ENCODE data around the gene MASTL. TPM values are rescaled to one million over a fixed set of nuclear protein-coding genes. Genes with fewer than 3 reads are reported as not detected.

The MASTL gene
- total RNA-seq, 2 donors from 2014 or later = 8.5 to 14.3 TPM

DNA sequence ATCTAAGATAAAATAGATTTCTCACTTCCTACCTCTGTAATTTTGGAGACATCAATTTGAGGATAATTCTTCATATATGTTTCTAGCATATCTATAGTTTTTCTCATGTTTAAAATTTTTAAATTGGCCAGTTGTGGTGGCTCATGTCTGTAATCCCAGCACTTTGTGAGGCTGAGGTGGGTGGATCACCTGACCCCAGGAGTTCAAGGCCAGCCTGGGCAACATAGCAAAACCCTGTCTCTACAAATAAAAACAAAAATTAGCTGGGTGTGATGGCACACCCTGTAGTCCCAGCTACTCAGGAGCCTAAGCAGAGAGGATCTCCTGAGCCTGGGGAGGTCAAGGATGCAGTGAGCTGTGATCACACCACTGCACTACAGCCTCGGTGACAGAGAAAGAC lies 80.6 kb downstream of the MASTL start:
- no peak overlapping the region for H3K27ac ChIP-seq
- DNase-seq (ENCODE audit: low spot score) = no peak
- intact Hi-C loops (cut with DNase I) = no loop called here
- H3K9me3 ChIP-seq = no peaks in the 10 kb centered on the region
- no peaks in the 10 kb centered on the region for H3K27me3 ChIP-seq (replicated peaks; ENCODE audit: insufficient read depth)
- 85% methylated on average over 1 of the region's 1 CpG for WGBS
- H3K4me3 ChIP-seq = no peak overlapping the region
- H3K4me1 ChIP-seq (replicated peaks) = peaks cover 3% of the 10 kb centered on the region
- TF ChIP-seq POLR2A (IDR thresholded peaks at IDR 0.05) (no peak), POLR2AphosphoS5 (IDR thresholded peaks at IDR 0.05) (no peak)
- TF ChIP-seq, protein P1, sequence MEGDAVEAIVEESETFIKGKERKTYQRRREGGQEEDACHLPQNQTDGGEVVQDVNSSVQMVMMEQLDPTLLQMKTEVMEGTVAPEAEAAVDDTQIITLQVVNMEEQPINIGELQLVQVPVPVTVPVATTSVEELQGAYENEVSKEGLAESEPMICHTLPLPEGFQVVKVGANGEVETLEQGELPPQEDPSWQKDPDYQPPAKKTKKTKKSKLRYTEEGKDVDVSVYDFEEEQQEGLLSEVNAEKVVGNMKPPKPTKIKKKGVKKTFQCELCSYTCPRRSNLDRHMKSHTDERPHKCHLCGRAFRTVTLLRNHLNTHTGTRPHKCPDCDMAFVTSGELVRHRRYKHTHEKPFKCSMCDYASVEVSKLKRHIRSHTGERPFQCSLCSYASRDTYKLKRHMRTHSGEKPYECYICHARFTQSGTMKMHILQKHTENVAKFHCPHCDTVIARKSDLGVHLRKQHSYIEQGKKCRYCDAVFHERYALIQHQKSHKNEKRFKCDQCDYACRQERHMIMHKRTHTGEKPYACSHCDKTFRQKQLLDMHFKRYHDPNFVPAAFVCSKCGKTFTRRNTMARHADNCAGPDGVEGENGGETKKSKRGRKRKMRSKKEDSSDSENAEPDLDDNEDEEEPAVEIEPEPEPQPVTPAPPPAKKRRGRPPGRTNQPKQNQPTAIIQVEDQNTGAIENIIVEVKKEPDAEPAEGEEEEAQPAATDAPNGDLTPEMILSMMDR (IDR thresholded peaks at IDR 0.05) = no peak
- no peaks in the 10 kb centered on the region for H3K36me3 ChIP-seq

Small RNA genes within 50 kb of the gene (small RNA-seq; reads per million reads assigned to genes)
- gene RNU2-24P = 0 reads per million in 2 donors
- 0 reads per million in 2 donors for gene RNU7-12P

Other genes with a start within 250 kb of the MASTL start
- gene ANKRD26, start 54.9 kb upstream of the MASTL start, total RNA-seq = 10 to 100 TPM in 1 of 2 donors, 1 to 10 TPM in 1; 5.7 to 10.5 TPM
- gene YME1L1, start 968 bp upstream of the MASTL start, total RNA-seq = 10 to 100 TPM; 71.8 to 89.9 TPM
- gene ACBD5, start 85.4 kb downstream of the MASTL start, total RNA-seq = 10 to 100 TPM; 28.9 to 33.7 TPM

Measured in prostate gland (tissue), 2 donors.